DND-41 (cell line): Measurements from ENCODE around the gene OSBPL1A.

Source experiments
- CTCF ChIP-seq: IDR thresholded peaks from 2 replicates; pipeline ENCODE4 v1.5.1; 2012; ENCODE audit warnings: borderline replicate concordance, low read length, moderate library complexity, mild to moderate bottlenecking; ENCODE audit not compliant: poor library complexity, severe bottlenecking; ENCODE audit errors: extremely low read depth
- EZH2 ChIP-seq: IDR thresholded peaks from 3 replicates; pipeline ENCODE4 v1.6.1; 2012; ENCODE audit warnings: borderline replicate concordance, low read depth, mild to moderate bottlenecking, moderate library complexity, low read length, inconsistent platforms; ENCODE audit not compliant: severe bottlenecking

- TF ChIP-seq CTCF (no peak), EZH2 (no peak)
These were observed 276.9 kb downstream of the OSBPL1A start for GRCh38 chr18:24120676-24121075.
